Measurements from ENCODE around the gene LYVE1. TPM values are rescaled to one million over a fixed set of nuclear protein-coding genes. Genes with fewer than 3 reads are reported as not detected.

The LYVE1 gene
- polyA plus RNA-seq, 2 of the 4 experiments (the other 2 are of a cell fraction) = 0.04 TPM; not detected in 1

DNA sequence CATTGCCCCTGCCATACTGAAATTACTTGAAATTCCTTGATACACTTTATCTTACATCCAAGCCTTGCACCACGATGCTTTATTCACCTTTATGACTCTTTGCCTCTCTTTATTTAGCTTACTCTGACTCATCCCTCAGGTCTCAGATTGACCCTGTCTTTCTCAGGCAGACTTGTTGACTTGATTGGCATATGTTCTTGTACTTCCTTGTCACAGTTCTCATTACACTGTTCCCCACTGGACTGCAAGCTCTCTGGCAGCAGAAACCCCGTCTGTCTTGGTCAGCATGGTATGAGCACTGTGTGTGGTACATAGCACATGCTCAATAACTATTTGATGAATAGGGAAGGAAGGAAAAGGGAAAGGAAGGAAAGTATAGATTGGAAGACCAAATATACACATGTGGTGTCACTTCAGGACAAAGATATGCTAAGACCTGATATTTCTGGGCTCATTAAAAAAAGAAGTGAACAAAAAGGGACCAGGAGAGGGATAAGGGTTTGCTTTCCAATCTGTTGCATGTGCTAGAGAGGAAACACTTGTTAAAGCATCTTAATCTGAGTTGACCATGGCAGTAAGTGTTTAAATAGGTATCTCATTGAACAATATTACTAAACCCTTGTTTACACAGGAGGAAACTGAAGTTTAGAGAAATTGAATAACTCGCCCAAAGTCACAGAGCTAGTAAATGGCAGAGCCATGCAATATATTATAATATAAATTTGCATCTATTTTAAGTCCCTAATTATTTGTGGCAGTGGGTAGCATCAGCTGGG is 7.2 kb downstream of the LYVE1 start:
- Histone ChIP-seq H3K4me2 (peak overlapping the region; percentile 51), H3K4me3 (no peak overlapping the region), H3K4me1 (peaks cover 14% of the 10 kb centered on the region), H3K9me3 (no peaks in the 10 kb centered on the region), H3K27ac (peak overlapping the region in 1 of 2 experiments; percentile 57; a peak in 2 of 6 replicates)
- ChIA-PET CTCF (interaction anchor here (1.2 to 2.8 kb wide), 2 partner anchors 20 to 53 kb away, joined by 3 to 22 read pairs; partner anchors contain the start of gene RNF141), POLR2A (no interaction called here)
- no peak for FAIRE-seq
- WGBS (ENCODE audit: missing lambda C conversion rate) = 38% methylated on average over 3 of the region's 3 CpGs
- DNase-seq (ENCODE audit: low read depth in 1 of 2, low spot score in 1 of 2) = peak in 1 of 2 experiments; percentile 48
- TF ChIP-seq SREBF2 (IDR thresholded peaks at IDR 0.05) (no peak), JUNB (IDR thresholded peaks at IDR 0.05) (peak; percentile 24; the same call in 1 of the 2 replicates), ZC3H11A (IDR thresholded peaks at IDR 0.05) (no peak), TFCP2L1 (CRISPR knock-in tag; IDR thresholded peaks at IDR 0.05) (no peak), PHF8 (IDR thresholded peaks at IDR 0.05; ENCODE audit: borderline replicate concordance, low read depth) (no peak), FOSL2 (IDR thresholded peaks at IDR 0.05) (0 out of 2 replicates have a peak, but pooled peaks have one; percentile 12), FOSL2 (CRISPR knock-in tag; IDR thresholded peaks at IDR 0.05) (no peak; the same call in 1 of the 2 replicates)
- TF ChIP-seq, protein P1, sequence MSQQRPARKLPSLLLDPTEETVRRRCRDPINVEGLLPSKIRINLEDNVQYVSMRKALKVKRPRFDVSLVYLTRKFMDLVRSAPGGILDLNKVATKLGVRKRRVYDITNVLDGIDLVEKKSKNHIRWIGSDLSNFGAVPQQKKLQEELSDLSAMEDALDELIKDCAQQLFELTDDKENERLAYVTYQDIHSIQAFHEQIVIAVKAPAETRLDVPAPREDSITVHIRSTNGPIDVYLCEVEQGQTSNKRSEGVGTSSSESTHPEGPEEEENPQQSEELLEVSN (IDR thresholded peaks at IDR 0.05; ENCODE audit: borderline replicate concordance, low read depth) = no peak
- ATAC-seq = peak; percentile 35 to 74; a peak in 4 of 6 replicates

DNA sequence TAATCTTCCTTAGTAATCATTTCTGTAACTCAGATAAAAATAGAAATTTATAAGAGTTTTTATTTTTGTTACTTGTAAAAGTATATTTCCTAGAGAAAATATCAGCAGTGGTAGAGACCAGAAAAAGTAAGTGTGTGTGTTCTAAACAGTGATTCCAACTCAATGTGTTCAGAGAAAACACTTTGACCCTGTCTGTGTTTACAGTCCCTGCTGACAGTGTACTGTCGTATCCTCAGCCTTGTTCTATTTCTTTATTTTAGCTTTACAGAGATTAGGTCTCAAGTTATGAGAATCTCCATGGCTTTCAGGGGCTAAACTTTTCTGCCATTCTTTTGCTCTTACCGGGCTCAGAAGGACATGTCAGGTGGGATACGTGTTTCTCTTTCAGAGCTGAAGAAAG is 10.2 kb downstream of the LYVE1 start:
- ChIA-PET CTCF (interaction anchor here (2.1 to 3.9 kb wide), 2 partner anchors 14 to 17 kb away, joined by 9 to 18 read pairs; partner anchors contain the start of gene RNF141), POLR2A (no interaction called here)
- no peak for ATAC-seq
- Histone ChIP-seq H3K4me1 (peaks cover 14% of the 10 kb centered on the region), H3K4me2 (no peak overlapping the region), H3K4me3 (no peak overlapping the region), H3K9me3 (no peaks in the 10 kb centered on the region), H3K27ac (no peak overlapping the region)
- no peak for FAIRE-seq
- TF ChIP-seq, protein P2, sequence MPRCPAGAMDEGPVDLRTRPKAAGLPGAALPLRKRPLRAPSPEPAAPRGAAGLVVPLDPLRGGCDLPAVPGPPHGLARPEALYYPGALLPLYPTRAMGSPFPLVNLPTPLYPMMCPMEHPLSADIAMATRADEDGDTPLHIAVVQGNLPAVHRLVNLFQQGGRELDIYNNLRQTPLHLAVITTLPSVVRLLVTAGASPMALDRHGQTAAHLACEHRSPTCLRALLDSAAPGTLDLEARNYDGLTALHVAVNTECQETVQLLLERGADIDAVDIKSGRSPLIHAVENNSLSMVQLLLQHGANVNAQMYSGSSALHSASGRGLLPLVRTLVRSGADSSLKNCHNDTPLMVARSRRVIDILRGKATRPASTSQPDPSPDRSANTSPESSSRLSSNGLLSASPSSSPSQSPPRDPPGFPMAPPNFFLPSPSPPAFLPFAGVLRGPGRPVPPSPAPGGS (IDR thresholded peaks at IDR 0.05) = no peak
- TF ChIP-seq, protein P3, sequence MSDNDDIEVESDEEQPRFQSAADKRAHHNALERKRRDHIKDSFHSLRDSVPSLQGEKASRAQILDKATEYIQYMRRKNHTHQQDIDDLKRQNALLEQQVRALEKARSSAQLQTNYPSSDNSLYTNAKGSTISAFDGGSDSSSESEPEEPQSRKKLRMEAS (IDR thresholded peaks at IDR 0.05) = no peak
- no peak for TF ChIP-seq ZSCAN20 (CRISPR knock-in tag; IDR thresholded peaks at IDR 0.05)
- no peak for DNase-seq (ENCODE audit: low read depth in 1 of 2, low spot score in 1 of 2)
- 82% methylated on average over 3 of the region's 3 CpGs for WGBS (ENCODE audit: missing lambda C conversion rate)

DNA sequence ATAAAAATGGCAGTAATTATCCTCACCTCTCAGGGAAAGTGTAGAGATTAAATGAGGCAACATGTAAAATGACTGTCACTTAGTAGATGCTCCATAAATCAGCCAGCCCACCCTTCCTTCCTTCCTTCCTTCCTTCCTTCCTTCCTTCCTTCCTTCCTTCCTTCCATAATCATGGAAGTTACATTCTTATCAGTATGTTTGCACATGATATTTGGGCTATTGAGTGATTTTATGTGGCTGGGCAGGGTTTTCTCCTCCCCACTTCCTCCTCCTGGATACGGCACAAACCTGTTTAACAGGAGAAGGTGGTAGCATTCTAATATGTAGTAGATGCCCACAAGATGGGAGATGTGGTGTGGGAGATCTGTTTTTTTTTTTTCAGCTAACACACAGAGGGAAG is 11.9 kb downstream of the LYVE1 start:
- no peak overlapping the region for H3K27ac ChIP-seq
- ATAC-seq = no peak
- ChIA-PET CTCF (interaction anchor here (1.3 to 3.9 kb wide), 2 partner anchors 15 to 150 kb away, joined by 3 to 18 read pairs; partner anchors contain the start of gene RNF141), POLR2A (no interaction called here)
- DNase-seq (ENCODE audit: low read depth in 1 of 2, low spot score in 1 of 2) = no peak
- 70% methylated on average over 1 of the region's 1 CpG for WGBS (ENCODE audit: missing lambda C conversion rate)
- no peak for TF ChIP-seq FOSL2 (IDR thresholded peaks at IDR 0.05)
- TF ChIP-seq FOSL2 (CRISPR knock-in tag; IDR thresholded peaks at IDR 0.05) = no peak
- TF ChIP-seq, protein P2 (IDR thresholded peaks at IDR 0.05) = no peak
- H3K9me3 ChIP-seq = peaks cover 6% of the 10 kb centered on the region; the same call in 1 of the 3 replicates
- no peak overlapping the region for H3K4me3 ChIP-seq
- H3K4me2 ChIP-seq = no peak overlapping the region
- peaks cover 12% of the 10 kb centered on the region for H3K4me1 ChIP-seq
- FAIRE-seq = no peak

DNA sequence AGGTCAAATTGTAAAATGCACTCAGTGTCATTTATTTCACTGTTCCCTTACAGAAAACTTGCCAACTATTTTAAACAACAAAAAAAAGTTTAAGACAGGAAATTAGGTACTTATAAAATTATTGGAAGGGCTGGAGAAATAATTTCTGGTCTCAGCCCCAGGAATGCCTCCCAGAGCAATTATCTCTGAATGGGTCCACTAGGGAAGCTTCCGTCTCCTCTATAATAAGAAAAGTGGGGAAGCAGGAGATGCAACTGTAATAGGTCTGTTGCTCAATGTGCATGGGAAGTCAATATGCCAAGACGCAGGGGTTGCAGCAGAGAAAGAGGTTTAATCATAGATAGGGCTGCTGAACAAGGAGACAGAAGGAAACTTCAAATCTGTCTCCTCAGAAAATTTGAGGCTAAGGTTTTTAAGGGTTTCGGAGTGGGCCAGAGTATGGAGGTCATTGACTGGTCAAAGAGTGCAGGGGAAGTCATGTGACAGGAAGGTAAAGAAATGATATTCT is 16.6 kb downstream of the LYVE1 start:
- WGBS (ENCODE audit: missing lambda C conversion rate) = 89% methylated on average over 3 of the region's 3 CpGs
- no peak overlapping the region for H3K4me3 ChIP-seq
- no peak overlapping the region for H3K4me2 ChIP-seq
- FAIRE-seq (no peak), ATAC-seq (no peak), DNase-seq (ENCODE audit: low read depth in 1 of 2, low spot score in 1 of 2) (no peak)
- H3K9me3 ChIP-seq = peaks cover 6% of the 10 kb centered on the region; the same call in 1 of the 3 replicates
- ChIA-PET CTCF (interaction anchor here (3.5 kb wide), 1 partner anchor 11 kb away, joined by 16 read pairs; the partner anchor contains the start of gene RNF141), POLR2A (no interaction called here)
- H3K4me1 ChIP-seq = peaks cover 15% of the 10 kb centered on the region
- H3K27ac ChIP-seq = no peak overlapping the region
- no peak for TF ChIP-seq HOXB5 (CRISPR knock-in tag; IDR thresholded peaks at IDR 0.05)
- TF ChIP-seq, protein P4, sequence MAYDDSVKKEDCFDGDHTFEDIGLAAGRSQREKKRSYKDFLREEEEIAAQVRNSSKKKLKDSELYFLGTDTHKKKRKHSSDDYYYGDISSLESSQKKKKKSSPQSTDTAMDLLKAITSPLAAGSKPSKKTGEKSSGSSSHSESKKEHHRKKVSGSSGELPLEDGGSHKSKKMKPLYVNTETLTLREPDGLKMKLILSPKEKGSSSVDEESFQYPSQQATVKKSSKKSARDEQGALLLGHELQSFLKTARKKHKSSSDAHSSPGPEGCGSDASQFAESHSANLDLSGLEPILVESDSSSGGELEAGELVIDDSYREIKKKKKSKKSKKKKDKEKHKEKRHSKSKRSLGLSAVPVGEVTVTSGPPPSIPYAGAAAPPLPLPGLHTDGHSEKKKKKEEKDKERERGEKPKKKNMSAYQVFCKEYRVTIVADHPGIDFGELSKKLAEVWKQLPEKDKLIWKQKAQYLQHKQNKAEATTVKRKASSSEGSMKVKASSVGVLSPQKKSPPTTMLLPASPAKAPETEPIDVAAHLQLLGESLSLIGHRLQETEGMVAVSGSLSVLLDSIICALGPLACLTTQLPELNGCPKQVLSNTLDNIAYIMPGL (CRISPR knock-in tag; IDR thresholded peaks at IDR 0.05; ENCODE audit: borderline replicate concordance) = no peak
- TF ChIP-seq RCOR1 (IDR thresholded peaks at IDR 0.05; ENCODE audit: low read depth, low read length) = no peak
- TF ChIP-seq PHF8 (IDR thresholded peaks at IDR 0.05; ENCODE audit: borderline replicate concordance, low read depth) = no peak
- TF ChIP-seq, protein P5, sequence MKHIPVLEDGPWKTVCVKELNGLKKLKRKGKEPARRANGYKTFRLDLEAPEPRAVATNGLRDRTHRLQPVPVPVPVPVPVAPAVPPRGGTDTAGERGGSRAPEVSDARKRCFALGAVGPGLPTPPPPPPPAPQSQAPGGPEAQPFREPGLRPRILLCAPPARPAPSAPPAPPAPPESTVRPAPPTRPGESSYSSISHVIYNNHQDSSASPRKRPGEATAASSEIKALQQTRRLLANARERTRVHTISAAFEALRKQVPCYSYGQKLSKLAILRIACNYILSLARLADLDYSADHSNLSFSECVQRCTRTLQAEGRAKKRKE (CRISPR knock-in tag; IDR thresholded peaks at IDR 0.05; ENCODE audit: low read depth) = no peak
- no peak for TF ChIP-seq KDM5A (IDR thresholded peaks at IDR 0.05)
- no peak for TF ChIP-seq KDM1A (IDR thresholded peaks at IDR 0.05; ENCODE audit: low read depth)
- TF ChIP-seq ZC3H11A (IDR thresholded peaks at IDR 0.05) = no peak
- no peak for TF ChIP-seq CHD4 (IDR thresholded peaks at IDR 0.05; ENCODE audit: borderline replicate concordance)
- TF ChIP-seq RARB (CRISPR knock-in tag; IDR thresholded peaks at IDR 0.05) = no peak
- no peak for TF ChIP-seq TFCP2L1 (CRISPR knock-in tag; IDR thresholded peaks at IDR 0.05)
- TF ChIP-seq HDAC2 (IDR thresholded peaks at IDR 0.05) = no peak
